HEK293T (cell line): ENCODE results near the gene SANBR.

Experiments used
- BHLHE40 ChIP-seq: fragments of 450-650 bp; IDR thresholded peaks from 2 replicates; pipeline ENCODE4 v1.6.1; 2016; ENCODE audit warnings: mild to moderate bottlenecking, moderate library complexity, borderline replicate concordance
- FOXA1 ChIP-seq: fragments of 450-650 bp; IDR thresholded peaks from 2 replicates; pipeline ENCODE4 v1.6.1; 2016; ENCODE audit warnings: mild to moderate bottlenecking
- FOXK2 ChIP-seq: fragments of 450-650 bp; IDR thresholded peaks from 2 replicates; pipeline ENCODE4 v1.6.1; 2016; ENCODE audit warnings: mild to moderate bottlenecking
- HDGF ChIP-seq: fragments of 450-650 bp; IDR thresholded peaks from 2 replicates; pipeline ENCODE4 v1.6.1; 2017; ENCODE audit warnings: antibody characterized with exemption, borderline replicate concordance
- SP1 ChIP-seq: fragments of 450-650 bp; IDR thresholded peaks from 2 replicates; pipeline ENCODE4 v1.6.1; 2017
- TARDBP ChIP-seq: fragments of 450-650 bp; IDR thresholded peaks from 2 replicates; pipeline ENCODE4 v1.6.1; 2016

DNA sequence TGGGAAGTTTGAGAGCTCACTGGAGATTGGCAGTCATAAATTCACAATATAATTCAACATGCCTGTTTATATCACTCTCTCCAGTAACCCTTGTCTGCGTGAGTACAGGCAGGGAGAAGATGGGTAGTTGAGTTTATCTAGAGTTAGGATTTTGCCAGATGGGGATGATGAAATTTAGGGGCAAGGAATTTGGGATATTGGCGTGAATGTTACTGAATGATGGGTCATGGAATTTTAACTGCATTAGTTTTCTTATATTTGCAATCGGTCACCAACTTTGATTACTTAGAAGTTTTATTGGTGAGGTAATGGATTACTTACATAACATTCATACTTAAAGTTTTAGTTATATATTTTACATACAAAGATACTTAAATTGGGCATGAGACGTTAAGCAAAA is 35.1 kb downstream of the SANBR start:
- TF ChIP-seq FOXA1 (no peak), HDGF (no peak), TARDBP (no peak), BHLHE40 (no peak), FOXK2 (no peak), SP1 (no peak)
